Stimulated activated CD8-positive, alpha-beta memory T cell treated with anti-CD3 and anti-CD28 coated beads, Interleukin-15, amount 100 ng/mL, for 48 hours (primary cell): ENCODE results near the gene COMMD1.
A peak's percentile ranks its signal among the peaks of the same experiment; 100 is the strongest.
"Not testable (repeated sequence)": the region's sequence is repeated elsewhere in the genome, so short reads cannot be mapped to it uniquely, and the experiment has no call there.

Experiments
- DNase-seq, 2 donors: peaks; one replicate each; pipeline ENCODE4 v3.0.0-alpha.2; 2020; ENCODE audit warnings: low read depth in 2 of 2

Gene COMMD1

GRCh38 chr2:62140426-62141141, 235.1 kb downstream of the COMMD1 start:
- no peak for DNase-seq

- no peak for DNase-seq
Measured at GRCh38 chr2:62141142-62141740, 235.8 kb downstream of the COMMD1 start.

GRCh38 chr2:62142054-62142453, 236.6 kb downstream of the COMMD1 start:
- no peak for DNase-seq

DNA sequence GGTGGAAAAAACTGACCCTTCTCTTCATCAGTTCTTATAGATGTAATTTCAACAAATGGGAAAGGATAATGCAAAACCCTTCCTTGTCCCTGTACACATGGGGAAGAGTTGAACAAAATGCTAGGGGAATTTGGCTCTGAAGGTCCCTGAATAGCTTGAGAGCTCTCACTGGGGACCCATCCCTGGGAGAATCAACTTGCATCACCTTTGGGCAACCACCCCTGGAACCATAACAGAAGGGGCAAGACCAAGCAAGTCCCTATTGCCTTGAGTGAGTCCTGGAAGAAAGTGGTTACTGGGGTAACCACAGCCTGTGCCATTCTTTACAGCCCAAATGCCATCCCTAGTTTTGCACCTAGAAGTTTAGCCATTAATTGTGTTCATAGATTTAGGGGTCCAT, 238.2 kb downstream of the COMMD1 start:
- no peak for DNase-seq

GRCh38 chr2:62144689-62145477, 239.4 kb downstream of the COMMD1 start:
- DNase-seq: no peak

GRCh38 chr2:62145478-62146100, 240.1 kb downstream of the COMMD1 start:
- no peak for DNase-seq

- peak in 1 of 2 donors; percentile 1 for DNase-seq
Measured at GRCh38 chr2:62146790-62147189, 241.3 kb downstream of the COMMD1 start.

GRCh38 chr2:62147610-62148301, 242.3 kb downstream of the COMMD1 start:
- no peak for DNase-seq

- no peak for DNase-seq
Measured at GRCh38 chr2:62149708-62150107, 244.2 kb downstream of the COMMD1 start.

DNA sequence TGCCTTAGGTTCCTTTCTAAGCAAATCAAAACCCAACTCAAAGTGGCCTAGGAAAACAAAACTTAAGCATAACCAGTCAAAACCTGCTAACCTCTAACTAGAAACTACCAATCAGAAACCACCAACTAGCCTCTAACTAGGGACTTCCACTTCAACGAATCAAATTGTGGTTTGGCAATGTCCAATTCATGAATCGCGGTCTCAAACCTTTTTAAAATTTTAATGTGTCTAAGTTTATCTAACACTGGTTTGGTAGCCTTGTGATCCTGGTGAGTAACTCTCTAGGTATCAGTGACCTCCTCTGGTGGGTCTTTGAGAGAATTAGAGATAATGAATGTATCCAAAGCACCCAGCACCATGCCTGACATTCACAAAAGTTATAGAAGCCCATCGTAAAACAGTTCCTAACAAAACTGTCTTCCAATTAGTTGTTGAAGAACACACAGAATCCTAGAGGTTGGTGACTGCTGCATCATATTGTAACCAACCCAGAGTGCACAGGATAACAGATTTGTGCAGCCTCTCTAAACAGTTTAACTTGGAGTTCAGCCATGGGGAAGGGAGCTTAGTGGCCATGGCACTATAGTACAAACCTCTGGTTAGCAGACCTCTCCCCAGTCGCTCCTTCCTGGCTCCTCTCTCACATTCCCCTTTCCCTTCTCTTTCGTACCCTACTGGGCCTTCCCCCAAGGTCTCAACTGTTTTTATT, 245.3 kb downstream of the COMMD1 start:
- no peak for DNase-seq

- no peak for DNase-seq
Measured at GRCh38 chr2:62151306-62151638, 245.8 kb downstream of the COMMD1 start.

- no peak for DNase-seq
Measured at GRCh38 chr2:62152000-62152399, 246.5 kb downstream of the COMMD1 start.

GRCh38 chr2:62156861-62157496, 251.5 kb downstream of the COMMD1 start:
- no peak for DNase-seq

- no peak for DNase-seq
Measured at GRCh38 chr2:62158444-62159121, 253.1 kb downstream of the COMMD1 start.

DNA sequence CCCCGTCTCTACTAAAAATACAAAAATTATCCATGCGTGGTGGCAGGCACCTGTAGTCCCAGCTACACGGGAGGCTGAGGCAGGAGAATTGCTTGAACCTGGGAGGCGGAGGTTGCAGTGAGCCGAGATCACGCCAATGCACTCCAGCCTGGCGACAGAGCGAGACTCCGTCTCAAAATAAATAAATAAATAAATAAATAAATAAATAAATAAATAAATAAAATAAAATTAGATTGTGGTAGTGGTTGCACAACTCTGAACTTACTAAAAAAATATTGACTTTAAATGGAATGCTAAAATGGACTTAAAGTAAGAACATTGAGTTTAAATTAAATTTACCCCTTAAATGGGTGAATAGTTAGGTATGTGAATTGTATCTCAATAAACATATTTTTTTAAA, 255.2 kb downstream of the COMMD1 start:
- DNase-seq: not testable (repeated sequence)

DNA sequence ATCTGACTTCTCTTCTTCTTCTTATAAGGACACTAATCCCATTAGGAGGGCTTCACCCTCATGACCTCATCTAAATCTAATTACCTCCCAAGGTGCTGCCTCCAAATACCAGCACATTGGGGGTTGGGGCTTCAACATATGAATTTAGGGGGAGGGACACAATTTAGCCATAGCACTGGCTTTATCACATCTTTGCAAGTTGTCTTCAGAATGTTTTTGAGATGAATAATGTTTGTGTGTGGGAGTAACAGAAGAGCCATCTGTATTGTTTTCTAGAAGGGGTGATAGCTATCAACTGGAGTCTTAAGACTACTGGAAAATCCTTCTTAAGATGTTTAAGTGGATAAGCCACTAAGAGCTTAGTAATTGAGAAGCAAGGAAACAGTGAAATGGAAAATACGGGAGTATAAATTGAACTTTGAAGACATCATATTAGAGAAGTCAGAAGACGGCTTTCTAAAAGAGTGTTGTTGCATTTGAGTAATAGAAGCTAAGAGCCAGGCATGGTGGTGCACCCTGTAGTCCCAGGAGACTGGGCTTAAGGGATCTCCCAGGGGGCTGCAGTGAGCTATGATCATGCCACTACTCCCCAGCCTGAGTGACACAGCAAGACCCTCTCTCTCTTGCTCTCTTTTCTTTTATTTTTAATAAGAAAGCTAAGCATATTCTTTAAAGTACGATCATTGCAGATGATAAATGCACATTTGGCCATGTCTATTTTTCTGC, 257.8 kb downstream of the COMMD1 start:
- DNase-seq: no peak

DNA sequence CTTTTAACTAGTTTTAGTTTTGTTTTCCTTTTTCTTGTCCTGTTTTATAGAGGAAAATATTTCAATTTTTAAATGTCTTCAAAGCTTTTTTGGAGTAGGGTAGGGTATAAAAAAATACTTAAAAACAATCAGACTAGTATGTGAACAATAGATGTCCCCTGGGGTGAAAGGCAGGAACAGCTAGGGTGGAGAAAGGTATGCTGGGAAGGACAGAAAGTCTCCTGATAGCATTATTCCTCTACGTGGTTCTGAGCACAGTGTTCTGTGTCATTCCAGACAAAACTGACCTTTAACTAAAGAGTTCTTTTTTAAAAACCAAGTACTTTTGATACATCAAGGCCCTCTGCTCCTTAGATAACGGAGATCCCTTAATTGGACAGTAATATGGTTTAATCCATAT, 258.4 kb downstream of the COMMD1 start:
- no peak for DNase-seq

DNA sequence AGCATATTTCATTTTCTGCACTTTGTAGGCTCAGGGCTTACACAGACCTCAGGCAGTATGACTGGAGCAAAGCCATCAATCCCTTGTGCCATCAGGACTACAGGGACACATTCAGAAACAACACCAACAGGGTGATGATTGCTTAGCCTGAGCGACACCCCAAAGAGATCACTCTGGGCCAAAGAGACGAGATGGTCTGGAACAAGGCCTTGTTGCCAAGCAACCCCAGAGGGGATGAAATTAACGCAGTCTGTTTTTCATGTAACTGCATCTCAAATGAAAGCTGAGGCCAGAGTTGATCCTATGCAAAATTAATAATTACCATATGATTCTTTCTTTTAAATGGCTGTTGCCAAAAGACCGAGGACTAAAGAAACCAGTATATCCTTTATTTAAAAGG, 270.3 kb downstream of the COMMD1 start:
- no peak for DNase-seq

- no peak for DNase-seq
Measured at GRCh38 chr2:62176801-62177200, 271.3 kb downstream of the COMMD1 start.
